SK-N-SH treated with all-trans-retinoic acid at 6 μM for 48 hours (cell line): Measurements from ENCODE around the gene RP2.

Experiments used
- CSRNP3 ChIP-seq: fragments of 250-450 bp; sonication (Bioruptor Pico); IDR thresholded peaks from 2 replicates; pipeline ENCODE4 v1.5.1; 2021; ENCODE audit warnings: mild to moderate bottlenecking, moderate library complexity
- ESRRG ChIP-seq: fragments of 250-450 bp; sonication (Bioruptor Pico); IDR thresholded peaks from 2 replicates; pipeline ENCODE4 v1.6.1; 2021; ENCODE audit warnings: mild to moderate bottlenecking
- PATZ1 ChIP-seq: fragments of 250-450 bp; sonication (Bioruptor Pico); IDR thresholded peaks from 2 replicates; pipeline ENCODE4 v1.8.0; 2020; ENCODE audit warnings: mild to moderate bottlenecking, moderate library complexity, borderline replicate concordance
- TCF4 ChIP-seq: fragments of 250-450 bp; sonication (Bioruptor Pico); IDR thresholded peaks from 2 replicates; pipeline ENCODE4 v1.8.0; 2021; ENCODE audit warnings: mild to moderate bottlenecking, moderate library complexity, borderline replicate concordance
- ZFP3 ChIP-seq: fragments of 250-450 bp; sonication (Bioruptor Pico); IDR thresholded peaks from 2 replicates; pipeline ENCODE4 v1.5.0; 2020; ENCODE audit warnings: mild to moderate bottlenecking, moderate library complexity
- ZNF70 ChIP-seq: fragments of 450-650 bp; formaldehyde crosslinking; IDR thresholded peaks from 2 replicates; pipeline ENCODE4 v1.5.0; 2020; ENCODE audit warnings: mild to moderate bottlenecking, moderate library complexity
- TF ChIP-seq, protein P1 (sequence below): fragments of 250-450 bp; sonication (Bioruptor Pico); IDR thresholded peaks from 2 replicates; pipeline ENCODE4 v1.5.0; 2020; ENCODE audit warnings: mild to moderate bottlenecking, moderate library complexity
- TF ChIP-seq, protein P2 (sequence below): fragments of 250-450 bp; sonication (Bioruptor Pico); IDR thresholded peaks from 2 replicates; pipeline ENCODE4 v1.8.0; 2021; ENCODE audit warnings: low read depth, mild to moderate bottlenecking, moderate library complexity, borderline replicate concordance

GRCh38 chrX:46860557-46860956, 23.7 kb downstream of the RP2 start:
- TF ChIP-seq, protein P1, sequence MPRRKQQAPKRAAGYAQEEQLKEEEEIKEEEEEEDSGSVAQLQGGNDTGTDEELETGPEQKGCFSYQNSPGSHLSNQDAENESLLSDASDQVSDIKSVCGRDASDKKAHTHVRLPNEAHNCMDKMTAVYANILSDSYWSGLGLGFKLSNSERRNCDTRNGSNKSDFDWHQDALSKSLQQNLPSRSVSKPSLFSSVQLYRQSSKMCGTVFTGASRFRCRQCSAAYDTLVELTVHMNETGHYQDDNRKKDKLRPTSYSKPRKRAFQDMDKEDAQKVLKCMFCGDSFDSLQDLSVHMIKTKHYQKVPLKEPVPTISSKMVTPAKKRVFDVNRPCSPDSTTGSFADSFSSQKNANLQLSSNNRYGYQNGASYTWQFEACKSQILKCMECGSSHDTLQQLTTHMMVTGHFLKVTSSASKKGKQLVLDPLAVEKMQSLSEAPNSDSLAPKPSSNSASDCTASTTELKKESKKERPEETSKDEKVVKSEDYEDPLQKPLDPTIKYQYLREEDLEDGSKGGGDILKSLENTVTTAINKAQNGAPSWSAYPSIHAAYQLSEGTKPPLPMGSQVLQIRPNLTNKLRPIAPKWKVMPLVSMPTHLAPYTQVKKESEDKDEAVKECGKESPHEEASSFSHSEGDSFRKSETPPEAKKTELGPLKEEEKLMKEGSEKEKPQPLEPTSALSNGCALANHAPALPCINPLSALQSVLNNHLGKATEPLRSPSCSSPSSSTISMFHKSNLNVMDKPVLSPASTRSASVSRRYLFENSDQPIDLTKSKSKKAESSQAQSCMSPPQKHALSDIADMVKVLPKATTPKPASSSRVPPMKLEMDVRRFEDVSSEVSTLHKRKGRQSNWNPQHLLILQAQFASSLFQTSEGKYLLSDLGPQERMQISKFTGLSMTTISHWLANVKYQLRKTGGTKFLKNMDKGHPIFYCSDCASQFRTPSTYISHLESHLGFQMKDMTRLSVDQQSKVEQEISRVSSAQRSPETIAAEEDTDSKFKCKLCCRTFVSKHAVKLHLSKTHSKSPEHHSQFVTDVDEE (CRISPR knock-in tag) = no peak
- TF ChIP-seq ZNF70 (CRISPR knock-in tag) = no peak
- no peak for TF ChIP-seq PATZ1
- TF ChIP-seq TCF4 (CRISPR knock-in tag) = no peak
- TF ChIP-seq, protein P2, sequence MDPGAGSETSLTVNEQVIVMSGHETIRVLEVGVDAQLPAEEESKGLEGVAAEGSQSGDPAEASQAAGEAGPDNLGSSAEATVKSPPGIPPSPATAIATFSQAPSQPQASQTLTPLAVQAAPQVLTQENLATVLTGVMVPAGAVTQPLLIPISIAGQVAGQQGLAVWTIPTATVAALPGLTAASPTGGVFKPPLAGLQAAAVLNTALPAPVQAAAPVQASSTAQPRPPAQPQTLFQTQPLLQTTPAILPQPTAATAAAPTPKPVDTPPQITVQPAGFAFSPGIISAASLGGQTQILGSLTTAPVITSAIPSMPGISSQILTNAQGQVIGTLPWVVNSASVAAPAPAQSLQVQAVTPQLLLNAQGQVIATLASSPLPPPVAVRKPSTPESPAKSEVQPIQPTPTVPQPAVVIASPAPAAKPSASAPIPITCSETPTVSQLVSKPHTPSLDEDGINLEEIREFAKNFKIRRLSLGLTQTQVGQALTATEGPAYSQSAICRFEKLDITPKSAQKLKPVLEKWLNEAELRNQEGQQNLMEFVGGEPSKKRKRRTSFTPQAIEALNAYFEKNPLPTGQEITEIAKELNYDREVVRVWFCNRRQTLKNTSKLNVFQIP = no peak
- no peak for TF ChIP-seq ESRRG (CRISPR knock-in tag)
- TF ChIP-seq ZFP3 (CRISPR knock-in tag) = no peak
- TF ChIP-seq CSRNP3 (CRISPR knock-in tag) = no peak
